K562 (cell line): Measurements from ENCODE around the gene EIPR1. TPM values are rescaled to one million over a fixed set of nuclear protein-coding genes. Genes with fewer than 3 reads are reported as not detected.
A peak's percentile ranks its signal among the peaks of the same experiment; 100 is the strongest.

Experiments used
- ATF7 ChIP-seq: fragments of 450-650 bp; IDR thresholded peaks from 2 replicates; pipeline ENCODE4 v1.7.1; 2014; ENCODE audit warnings: mild to moderate bottlenecking, moderate library complexity
- FOXM1 ChIP-seq, 2 experiments: fragments of 450-650 bp in 1 of 2; sonication (generic) in 1 of 2; formaldehyde crosslinking in 1 of 2; IDR thresholded peaks; 2 replicates each; pipeline versions ENCODE4 v1.6.1 to v1.9.0; 2017 to 2022; ENCODE audit warnings: low read depth in 2 of 2, mild to moderate bottlenecking in 2 of 2, missing genetic modification reagents in 1 of 2, moderate library complexity in 1 of 2
- HIVEP1 ChIP-seq: fragments of 250-450 bp; sonication (Bioruptor Pico); IDR thresholded peaks from 2 replicates; pipeline ENCODE4 v1.4.0; 2020; ENCODE audit warnings: mild to moderate bottlenecking
- HLTF ChIP-seq: fragments of 450-650 bp; IDR thresholded peaks from 2 replicates; pipeline ENCODE4 v1.6.1; 2016
- NR1H2 ChIP-seq: sonication (generic); formaldehyde crosslinking; IDR thresholded peaks from 2 replicates; pipeline ENCODE4 v1.4.0; 2020; ENCODE audit warnings: mild to moderate bottlenecking, missing genetic modification reagents
- ZFP1 ChIP-seq: fragments of 450-650 bp; formaldehyde crosslinking; IDR thresholded peaks from 2 replicates; pipeline ENCODE4 v1.4.0; 2020; ENCODE audit warnings: mild to moderate bottlenecking, mixed read lengths
- polyA plus RNA-seq, 8 experiments: library from polyadenylated mRNA; depleted of rRNA in 4 of 8; stranded (reverse) in 5 of 8; unstranded in 3 of 8; fragments of >200 nt; fragmentation: Nextera tagmentation in 2 of 8; fragmentation: Illumina TruSeq in 1 of 8; extraction: Ambion mirVana in 2 of 8; extraction: Trizol in 1 of 8; gene quantifications; 2 replicates each; pipeline versions ENCODE4 v1.2.1 to v1.2.3, GENCODE V29; 2011 to 2014; ENCODE audit warnings: inconsistent platforms in 1 of 8, missing spikeins in 1 of 8
- total RNA-seq, 7 experiments: library from RNA; depleted of rRNA in 6 of 7; stranded (reverse); fragments of >200 nt in 6 of 7; fragmentation: Illumina TruSeq in 2 of 7; extraction: Trizol in 2 of 7; gene quantifications; 2 replicates each; pipeline versions ENCODE4 v1.2.1 to v1.2.3, GENCODE V29; 2011 to 2021; ENCODE audit warnings: low replicate concordance in 1 of 7
- TF ChIP-seq, protein P1 (sequence below), 2 experiments: fragments of 450-650 bp; conservative IDR thresholded peaks; 2 replicates each; pipeline ENCODE4 v1.6.1; 2017; ENCODE audit warnings: mild to moderate bottlenecking in 2 of 2, moderate library complexity in 2 of 2
- TF ChIP-seq, protein P2 (sequence below): fragments of 200-400 bp; formaldehyde crosslinking; IDR thresholded peaks from 2 replicates; pipeline ENCODE4 v1.6.1; 2017; ENCODE audit warnings: mild to moderate bottlenecking, low read depth, low read length, moderate library complexity
- TF ChIP-seq, protein P3 (sequence below): fragments of 450-650 bp; IDR thresholded peaks from 2 replicates; pipeline ENCODE4 v1.7.1; 2018; ENCODE audit warnings: mild to moderate bottlenecking, low read depth; ENCODE audit not compliant: partially characterized antibody
- TF ChIP-seq, protein P4 (sequence below): fragments of 250-450 bp; sonication (Bioruptor Pico); IDR thresholded peaks from 2 replicates; pipeline ENCODE4 v1.4.0; 2020; ENCODE audit warnings: mild to moderate bottlenecking, moderate library complexity
- TF ChIP-seq, protein P5 (sequence below): sonication (generic); formaldehyde crosslinking; IDR thresholded peaks from 2 replicates; pipeline ENCODE4 v1.8.0; 2023; ENCODE audit warnings: mild to moderate bottlenecking, missing genetic modification reagents

Gene EIPR1
- total and polyA plus RNA-seq, 9 of the 15 experiments (the other 6 are each of a cell fraction or from before 2014, with no cell fraction given): 19.9 to 54.4 (median 35.9) TPM

DNA sequence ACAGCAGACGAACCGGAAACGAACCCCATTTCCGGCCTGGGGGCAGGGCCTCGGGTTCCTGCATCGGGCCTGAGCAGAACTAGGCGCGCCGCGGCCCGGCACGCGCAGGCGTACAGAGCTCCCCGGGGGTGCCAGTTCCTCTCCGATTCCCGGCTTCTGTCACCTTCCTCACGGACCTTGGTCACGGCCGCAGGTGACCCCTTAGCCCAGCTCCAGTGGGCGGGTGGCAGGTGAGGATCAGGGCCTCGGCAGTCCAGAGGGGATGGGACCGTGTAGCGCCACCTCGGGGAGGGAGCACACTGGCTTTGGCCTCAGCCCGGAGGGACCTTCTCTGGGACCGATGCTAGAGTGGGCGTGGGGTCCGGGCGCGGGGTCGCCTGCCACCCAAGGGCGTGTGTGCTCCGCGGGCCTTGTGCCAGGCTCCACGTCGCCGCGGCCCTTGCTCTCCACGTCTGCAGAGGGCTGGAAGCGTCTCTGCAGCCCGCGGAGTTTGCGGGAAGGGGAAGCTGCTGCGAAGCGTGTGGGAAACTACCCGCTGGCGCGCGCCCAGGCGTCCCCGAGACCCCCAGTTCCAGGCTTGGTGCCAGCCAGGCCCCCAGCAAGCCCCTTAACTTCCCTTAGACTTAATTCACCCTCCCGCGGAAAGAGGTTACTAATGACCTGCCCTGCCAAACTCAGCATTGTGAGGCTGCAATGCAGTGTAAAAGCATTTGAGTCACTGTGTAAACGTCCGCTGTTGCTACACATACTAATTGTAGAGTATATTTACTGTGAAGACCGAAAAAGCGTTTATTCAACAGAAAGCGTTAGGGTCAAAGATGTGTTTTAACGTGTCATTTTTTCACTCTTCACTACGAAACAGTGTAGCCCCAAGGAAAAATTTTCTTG, 2.3 kb upstream of the EIPR1 start, which contains the start of gene TRAPPC12 (continued):
- TF ChIP-seq, protein P1, sequence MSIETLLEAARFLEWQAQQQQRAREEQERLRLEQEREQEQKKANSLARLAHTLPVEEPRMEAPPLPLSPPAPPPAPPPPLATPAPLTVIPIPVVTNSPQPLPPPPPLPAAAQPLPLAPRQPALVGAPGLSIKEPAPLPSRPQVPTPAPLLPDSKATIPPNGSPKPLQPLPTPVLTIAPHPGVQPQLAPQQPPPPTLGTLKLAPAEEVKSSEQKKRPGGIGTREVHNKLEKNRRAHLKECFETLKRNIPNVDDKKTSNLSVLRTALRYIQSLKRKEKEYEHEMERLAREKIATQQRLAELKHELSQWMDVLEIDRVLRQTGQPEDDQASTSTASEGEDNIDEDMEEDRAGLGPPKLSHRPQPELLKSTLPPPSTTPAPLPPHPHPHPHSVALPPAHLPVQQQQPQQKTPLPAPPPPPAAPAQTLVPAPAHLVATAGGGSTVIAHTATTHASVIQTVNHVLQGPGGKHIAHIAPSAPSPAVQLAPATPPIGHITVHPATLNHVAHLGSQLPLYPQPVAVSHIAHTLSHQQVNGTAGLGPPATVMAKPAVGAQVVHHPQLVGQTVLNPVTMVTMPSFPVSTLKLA (conservative IDR thresholded peaks at IDR 0.05): peak; percentile 70 to 91
- TF ChIP-seq NR1H2 (CRISPR knock-in tag) (0 out of 2 replicates have a peak, but pooled peaks have one; percentile 40), HLTF (peak; percentile 95), HIVEP1 (CRISPR knock-in tag) (no peak), FOXM1 (IDR thresholded peaks at IDR 0.05; ENCODE audit: low read depth) (no peak), FOXM1 (CRISPR knock-in tag; IDR thresholded peaks at IDR 0.05; ENCODE audit: low read depth) (peak; percentile 87; the same call in 1 of the 2 replicates), ATF7 (peak; percentile 67; the same call in 1 of the 2 replicates), ZFP1 (no peak)
- TF ChIP-seq, protein P2, sequence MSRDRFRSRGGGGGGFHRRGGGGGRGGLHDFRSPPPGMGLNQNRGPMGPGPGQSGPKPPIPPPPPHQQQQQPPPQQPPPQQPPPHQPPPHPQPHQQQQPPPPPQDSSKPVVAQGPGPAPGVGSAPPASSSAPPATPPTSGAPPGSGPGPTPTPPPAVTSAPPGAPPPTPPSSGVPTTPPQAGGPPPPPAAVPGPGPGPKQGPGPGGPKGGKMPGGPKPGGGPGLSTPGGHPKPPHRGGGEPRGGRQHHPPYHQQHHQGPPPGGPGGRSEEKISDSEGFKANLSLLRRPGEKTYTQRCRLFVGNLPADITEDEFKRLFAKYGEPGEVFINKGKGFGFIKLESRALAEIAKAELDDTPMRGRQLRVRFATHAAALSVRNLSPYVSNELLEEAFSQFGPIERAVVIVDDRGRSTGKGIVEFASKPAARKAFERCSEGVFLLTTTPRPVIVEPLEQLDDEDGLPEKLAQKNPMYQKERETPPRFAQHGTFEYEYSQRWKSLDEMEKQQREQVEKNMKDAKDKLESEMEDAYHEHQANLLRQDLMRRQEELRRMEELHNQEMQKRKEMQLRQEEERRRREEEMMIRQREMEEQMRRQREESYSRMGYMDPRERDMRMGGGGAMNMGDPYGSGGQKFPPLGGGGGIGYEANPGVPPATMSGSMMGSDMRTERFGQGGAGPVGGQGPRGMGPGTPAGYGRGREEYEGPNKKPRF: no peak
- TF ChIP-seq, protein P3, sequence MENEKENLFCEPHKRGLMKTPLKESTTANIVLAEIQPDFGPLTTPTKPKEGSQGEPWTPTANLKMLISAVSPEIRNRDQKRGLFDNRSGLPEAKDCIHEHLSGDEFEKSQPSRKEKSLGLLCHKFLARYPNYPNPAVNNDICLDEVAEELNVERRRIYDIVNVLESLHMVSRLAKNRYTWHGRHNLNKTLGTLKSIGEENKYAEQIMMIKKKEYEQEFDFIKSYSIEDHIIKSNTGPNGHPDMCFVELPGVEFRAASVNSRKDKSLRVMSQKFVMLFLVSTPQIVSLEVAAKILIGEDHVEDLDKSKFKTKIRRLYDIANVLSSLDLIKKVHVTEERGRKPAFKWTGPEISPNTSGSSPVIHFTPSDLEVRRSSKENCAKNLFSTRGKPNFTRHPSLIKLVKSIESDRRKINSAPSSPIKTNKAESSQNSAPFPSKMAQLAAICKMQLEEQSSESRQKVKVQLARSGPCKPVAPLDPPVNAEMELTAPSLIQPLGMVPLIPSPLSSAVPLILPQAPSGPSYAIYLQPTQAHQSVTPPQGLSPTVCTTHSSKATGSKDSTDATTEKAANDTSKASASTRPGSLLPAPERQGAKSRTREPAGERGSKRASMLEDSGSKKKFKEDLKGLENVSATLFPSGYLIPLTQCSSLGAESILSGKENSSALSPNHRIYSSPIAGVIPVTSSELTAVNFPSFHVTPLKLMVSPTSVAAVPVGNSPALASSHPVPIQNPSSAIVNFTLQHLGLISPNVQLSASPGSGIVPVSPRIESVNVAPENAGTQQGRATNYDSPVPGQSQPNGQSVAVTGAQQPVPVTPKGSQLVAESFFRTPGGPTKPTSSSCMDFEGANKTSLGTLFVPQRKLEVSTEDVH: peak; percentile 83
- TF ChIP-seq, protein P4, sequence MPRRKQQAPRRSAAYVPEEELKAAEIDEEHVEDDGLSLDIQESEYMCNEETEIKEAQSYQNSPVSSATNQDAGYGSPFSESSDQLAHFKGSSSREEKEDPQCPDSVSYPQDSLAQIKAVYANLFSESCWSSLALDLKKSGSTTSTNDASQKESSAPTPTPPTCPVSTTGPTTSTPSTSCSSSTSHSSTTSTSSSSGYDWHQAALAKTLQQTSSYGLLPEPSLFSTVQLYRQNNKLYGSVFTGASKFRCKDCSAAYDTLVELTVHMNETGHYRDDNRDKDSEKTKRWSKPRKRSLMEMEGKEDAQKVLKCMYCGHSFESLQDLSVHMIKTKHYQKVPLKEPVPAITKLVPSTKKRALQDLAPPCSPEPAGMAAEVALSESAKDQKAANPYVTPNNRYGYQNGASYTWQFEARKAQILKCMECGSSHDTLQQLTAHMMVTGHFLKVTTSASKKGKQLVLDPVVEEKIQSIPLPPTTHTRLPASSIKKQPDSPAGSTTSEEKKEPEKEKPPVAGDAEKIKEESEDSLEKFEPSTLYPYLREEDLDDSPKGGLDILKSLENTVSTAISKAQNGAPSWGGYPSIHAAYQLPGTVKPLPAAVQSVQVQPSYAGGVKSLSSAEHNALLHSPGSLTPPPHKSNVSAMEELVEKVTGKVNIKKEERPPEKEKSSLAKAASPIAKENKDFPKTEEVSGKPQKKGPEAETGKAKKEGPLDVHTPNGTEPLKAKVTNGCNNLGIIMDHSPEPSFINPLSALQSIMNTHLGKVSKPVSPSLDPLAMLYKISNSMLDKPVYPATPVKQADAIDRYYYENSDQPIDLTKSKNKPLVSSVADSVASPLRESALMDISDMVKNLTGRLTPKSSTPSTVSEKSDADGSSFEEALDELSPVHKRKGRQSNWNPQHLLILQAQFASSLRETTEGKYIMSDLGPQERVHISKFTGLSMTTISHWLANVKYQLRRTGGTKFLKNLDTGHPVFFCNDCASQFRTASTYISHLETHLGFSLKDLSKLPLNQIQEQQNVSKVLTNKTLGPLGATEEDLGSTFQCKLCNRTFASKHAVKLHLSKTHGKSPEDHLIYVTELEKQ (CRISPR knock-in tag): no peak
- TF ChIP-seq, protein P5, sequence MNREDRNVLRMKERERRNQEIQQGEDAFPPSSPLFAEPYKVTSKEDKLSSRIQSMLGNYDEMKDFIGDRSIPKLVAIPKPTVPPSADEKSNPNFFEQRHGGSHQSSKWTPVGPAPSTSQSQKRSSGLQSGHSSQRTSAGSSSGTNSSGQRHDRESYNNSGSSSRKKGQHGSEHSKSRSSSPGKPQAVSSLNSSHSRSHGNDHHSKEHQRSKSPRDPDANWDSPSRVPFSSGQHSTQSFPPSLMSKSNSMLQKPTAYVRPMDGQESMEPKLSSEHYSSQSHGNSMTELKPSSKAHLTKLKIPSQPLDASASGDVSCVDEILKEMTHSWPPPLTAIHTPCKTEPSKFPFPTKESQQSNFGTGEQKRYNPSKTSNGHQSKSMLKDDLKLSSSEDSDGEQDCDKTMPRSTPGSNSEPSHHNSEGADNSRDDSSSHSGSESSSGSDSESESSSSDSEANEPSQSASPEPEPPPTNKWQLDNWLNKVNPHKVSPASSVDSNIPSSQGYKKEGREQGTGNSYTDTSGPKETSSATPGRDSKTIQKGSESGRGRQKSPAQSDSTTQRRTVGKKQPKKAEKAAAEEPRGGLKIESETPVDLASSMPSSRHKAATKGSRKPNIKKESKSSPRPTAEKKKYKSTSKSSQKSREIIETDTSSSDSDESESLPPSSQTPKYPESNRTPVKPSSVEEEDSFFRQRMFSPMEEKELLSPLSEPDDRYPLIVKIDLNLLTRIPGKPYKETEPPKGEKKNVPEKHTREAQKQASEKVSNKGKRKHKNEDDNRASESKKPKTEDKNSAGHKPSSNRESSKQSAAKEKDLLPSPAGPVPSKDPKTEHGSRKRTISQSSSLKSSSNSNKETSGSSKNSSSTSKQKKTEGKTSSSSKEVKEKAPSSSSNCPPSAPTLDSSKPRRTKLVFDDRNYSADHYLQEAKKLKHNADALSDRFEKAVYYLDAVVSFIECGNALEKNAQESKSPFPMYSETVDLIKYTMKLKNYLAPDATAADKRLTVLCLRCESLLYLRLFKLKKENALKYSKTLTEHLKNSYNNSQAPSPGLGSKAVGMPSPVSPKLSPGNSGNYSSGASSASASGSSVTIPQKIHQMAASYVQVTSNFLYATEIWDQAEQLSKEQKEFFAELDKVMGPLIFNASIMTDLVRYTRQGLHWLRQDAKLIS (CRISPR knock-in tag): peak; percentile 85; the same call in 1 of the 2 replicates
